Bronchial epithelial cell (primary cell): ENCODE results near the gene UMODL1. TPM values are rescaled to one million over a fixed set of nuclear protein-coding genes. Genes with fewer than 3 reads are reported as not detected.

ENCODE experiments used
- DNase-seq: peaks from one replicate; pipeline ENCODE4 v3.0.0-alpha.2; 2010; ENCODE audit warnings: low read depth
- FAIRE-seq: peaks from 2 replicates; lab custom pipeline; 2011; peaks lifted over from hg19 to GRCh38; lab: Jason Lieb, UNC
- H3K27me3 ChIP-seq: 2 replicates; pipeline ENCODE4 v1.5.1; 2011; ENCODE audit warnings: low read length; ENCODE audit not compliant: control insufficient read depth, insufficient read depth
- H3K36me3 ChIP-seq: 2 replicates; pipeline ENCODE4 v1.5.1; 2011; ENCODE audit warnings: low read length; ENCODE audit not compliant: control insufficient read depth, insufficient read depth
- H3K4me3 ChIP-seq: 2 replicates; pipeline ENCODE4 v1.5.1; 2011; ENCODE audit warnings: mild to moderate bottlenecking, low read depth, low read length, control low read depth
- CTCF ChIP-seq: IDR thresholded peaks from 2 replicates; pipeline ENCODE4 v1.5.1; 2011; ENCODE audit warnings: mild to moderate bottlenecking, moderate library complexity, low read length, control low read depth, inconsistent platforms; ENCODE audit not compliant: insufficient read depth, severe bottlenecking
- total RNA-seq: library from RNA; depleted of rRNA; stranded (reverse); fragments of >200 nt; gene quantifications from 2 replicates; pipeline ENCODE4 v1.2.1, GENCODE V29; 2014

UMODL1 gene
- not detected in 2 replicates for total RNA-seq

- Histone ChIP-seq H3K4me3 (no peak within 1 kb of the TSS), H3K36me3 (no peaks in the 10 kb centered on the region), H3K27me3 (peaks cover 26% of the 10 kb centered on the region)
- DNase-seq (no peak), FAIRE-seq (no peak)
- no peak for TF ChIP-seq CTCF
These were observed at the start of gene UMODL1 for GRCh38 chr21:42071146-42071737. TSS of gene UMODL1 (plus strand) at chr21:42071317. CDS start at chr21:42071317, 0 bp downstream.

GRCh38 chr21:42021371-42022090, 49.6 kb upstream of the UMODL1 start:
- no peak overlapping the region for H3K4me3 ChIP-seq
- no peak for TF ChIP-seq CTCF
- DNase-seq (no peak), FAIRE-seq (no peak)
- no peaks in the 10 kb centered on the region for H3K27me3 ChIP-seq
- H3K36me3 ChIP-seq, result no peaks in the 10 kb centered on the region

- H3K27me3 ChIP-seq, result no peaks in the 10 kb centered on the region
- H3K36me3 ChIP-seq, result no peaks in the 10 kb centered on the region
- H3K4me3 ChIP-seq, result no peak overlapping the region
- no peak for TF ChIP-seq CTCF
- FAIRE-seq, result no peak
- DNase-seq, result no peak
These were observed 49.1 kb upstream of the UMODL1 start for GRCh38 chr21:42022091-42022430.

- no peak overlapping the region for H3K4me3 ChIP-seq
- DNase-seq (no peak), FAIRE-seq (no peak)
- no peaks in the 10 kb centered on the region for H3K36me3 ChIP-seq
- no peaks in the 10 kb centered on the region for H3K27me3 ChIP-seq
- no peak for TF ChIP-seq CTCF
These were observed 48.2 kb upstream of the UMODL1 start for GRCh38 chr21:42022906-42023305.

- H3K4me3 ChIP-seq, result no peak overlapping the region
- no peaks in the 10 kb centered on the region for H3K36me3 ChIP-seq
- H3K27me3 ChIP-seq, result peaks cover 8% of the 10 kb centered on the region
- no peak for TF ChIP-seq CTCF
- FAIRE-seq, result peak; percentile 97
- DNase-seq, result no peak
These were observed 45.6 kb upstream of the UMODL1 start for GRCh38 chr21:42025376-42026081.
